DMS153 treated with DMSO at 0.1 percent for 48 hours (cell line): Measurements from ENCODE around the gene PLPP3.

Experiments used
- DNase-seq: peaks from one replicate; lab custom pipeline; 2025; ENCODE audit not compliant: unreplicated experiment; lab: John Stamatoyannopoulos, UW

Gene PLPP3

DNA sequence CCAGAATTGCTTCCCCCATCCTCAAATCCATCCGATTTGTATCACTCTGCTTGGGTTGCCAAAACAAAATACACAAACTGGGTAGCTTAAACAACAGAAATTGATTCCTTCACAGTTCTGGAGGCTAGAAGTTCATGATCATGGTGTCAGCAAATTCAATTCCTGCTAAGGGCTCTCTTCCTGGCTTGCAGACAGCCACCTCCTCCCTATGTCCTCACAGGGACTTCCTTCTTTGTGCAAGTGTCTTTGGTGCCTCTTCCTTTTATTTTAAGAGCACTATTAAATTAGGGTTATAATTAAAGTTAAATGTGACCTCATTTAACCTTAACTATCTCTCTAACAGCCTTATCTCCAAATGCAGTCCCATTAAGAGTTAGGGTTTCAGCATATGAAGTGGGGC lies 112.8 kb downstream of the PLPP3 start:
- DNase-seq, result no peak

DNA sequence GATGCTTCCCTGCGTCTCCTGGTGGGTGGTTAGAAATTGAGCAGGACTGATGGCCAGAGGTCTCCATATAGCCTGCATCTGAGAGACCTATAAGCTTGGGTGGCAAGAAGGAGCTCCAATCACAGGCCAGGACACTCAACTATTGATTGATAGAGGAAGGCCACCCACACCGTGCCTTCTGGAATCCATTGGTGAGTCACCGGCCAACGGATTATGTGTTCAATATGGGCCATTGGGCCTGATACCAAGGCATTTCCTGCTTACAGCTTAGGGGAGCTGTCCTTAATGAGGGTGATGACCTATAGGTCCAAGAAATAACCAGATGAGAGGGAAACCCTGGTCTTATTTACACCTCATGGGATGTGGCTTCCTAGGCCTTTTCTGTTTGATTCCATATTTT lies 115.1 kb downstream of the PLPP3 start:
- no peak for DNase-seq

DNA sequence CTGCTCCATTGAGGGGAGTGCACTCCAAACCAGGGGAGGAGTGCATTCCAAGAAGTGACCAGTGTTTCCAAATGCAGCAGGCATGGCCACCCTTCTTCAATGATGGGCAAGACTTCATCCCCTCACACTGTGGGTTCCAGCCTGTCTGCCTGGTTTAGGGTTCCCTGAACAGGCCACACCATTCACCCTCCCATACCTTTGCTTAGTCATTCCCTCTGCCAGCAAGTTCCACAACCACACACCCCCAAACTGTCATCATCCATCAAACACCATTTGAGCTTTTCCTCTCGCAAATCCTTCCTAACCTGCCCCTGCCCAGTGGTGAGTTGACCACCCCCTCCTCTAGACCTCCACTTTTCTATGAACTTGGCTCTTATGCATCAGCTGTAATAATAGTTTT lies 116.0 kb downstream of the PLPP3 start:
- DNase-seq, result no peak

DNA sequence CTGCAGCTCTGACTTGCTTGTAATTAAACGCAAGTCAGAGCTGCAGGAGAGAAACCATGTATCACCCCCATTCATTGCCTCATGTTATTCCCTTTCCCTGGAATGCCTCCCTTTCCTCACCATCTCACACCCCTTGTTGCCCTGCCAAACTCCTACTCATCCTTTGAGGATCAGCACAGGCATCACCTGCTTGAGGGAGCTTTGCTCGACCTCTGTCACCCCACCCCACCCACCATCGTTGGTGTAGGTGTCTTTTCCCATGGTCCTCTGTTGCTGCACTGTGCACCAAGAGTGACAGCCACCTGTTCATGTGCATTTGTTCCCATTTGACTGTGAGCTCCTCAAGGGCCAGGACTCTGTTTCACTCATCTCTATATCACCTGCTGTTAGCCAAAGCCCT lies 117.2 kb downstream of the PLPP3 start:
- no peak for DNase-seq

DNA sequence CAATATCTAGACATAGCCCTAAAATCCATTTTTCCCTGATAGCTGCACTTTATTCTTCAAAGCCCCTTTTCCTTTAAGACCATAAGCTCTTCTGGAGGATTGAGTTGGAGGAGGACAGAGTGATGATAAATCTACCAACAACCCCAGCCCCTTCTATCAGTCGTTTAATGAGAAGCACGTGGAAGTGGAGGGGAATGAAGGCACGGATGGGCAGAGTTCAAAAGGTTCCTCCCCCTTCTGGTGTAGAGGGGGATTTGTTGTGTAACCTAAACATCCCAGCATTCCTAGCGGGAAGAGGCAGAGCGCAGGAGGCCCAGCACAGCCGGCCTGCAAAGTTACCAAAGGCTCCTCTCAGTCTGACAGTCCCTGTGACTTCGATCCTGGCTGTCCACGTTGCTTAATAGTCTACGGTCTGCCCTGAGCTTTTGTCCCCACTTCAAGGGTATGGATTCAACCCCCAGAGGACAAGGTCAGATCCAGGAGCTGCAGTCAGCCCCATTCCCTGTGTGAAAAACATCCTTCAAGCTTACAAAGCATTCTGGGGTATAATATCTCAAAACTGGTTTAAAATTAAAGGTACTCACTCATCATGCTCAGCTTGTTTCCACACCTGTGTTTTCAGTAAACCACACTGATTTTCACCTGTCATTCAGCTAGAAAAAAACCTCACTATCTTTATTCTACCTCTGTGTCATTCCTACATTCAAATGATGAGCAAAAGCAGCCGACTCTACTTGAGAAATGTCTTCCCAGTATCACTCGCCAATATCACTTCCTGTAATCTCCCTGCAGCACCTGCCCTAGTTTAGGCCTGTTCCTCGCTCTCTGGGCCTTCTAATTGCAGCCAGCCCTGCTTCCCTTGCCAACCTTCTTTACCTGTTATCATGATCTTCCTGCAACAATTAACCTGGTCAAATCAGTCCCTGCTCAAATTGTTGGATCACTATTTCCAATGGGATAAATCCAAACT lies 117.9 kb downstream of the PLPP3 start:
- no peak for DNase-seq

DNA sequence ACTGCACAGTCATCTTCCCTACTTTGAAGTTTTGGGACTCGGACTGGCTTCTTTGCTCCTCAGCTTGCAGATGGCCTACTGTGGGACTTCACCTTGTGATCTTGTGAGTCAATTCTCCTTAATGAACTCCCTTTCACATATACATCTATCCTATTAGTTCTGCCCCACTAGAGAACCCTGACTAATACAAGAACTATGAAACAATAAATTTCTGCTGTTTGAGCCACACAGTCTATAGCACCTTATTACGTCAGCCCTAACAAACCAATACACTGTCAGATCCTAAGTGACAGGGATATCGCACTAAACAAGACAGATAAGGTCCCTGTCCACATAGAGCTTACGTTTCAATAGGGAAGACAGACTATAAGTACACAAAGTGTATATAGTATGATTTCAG lies 120.1 kb downstream of the PLPP3 start:
- DNase-seq, result no peak

DNA sequence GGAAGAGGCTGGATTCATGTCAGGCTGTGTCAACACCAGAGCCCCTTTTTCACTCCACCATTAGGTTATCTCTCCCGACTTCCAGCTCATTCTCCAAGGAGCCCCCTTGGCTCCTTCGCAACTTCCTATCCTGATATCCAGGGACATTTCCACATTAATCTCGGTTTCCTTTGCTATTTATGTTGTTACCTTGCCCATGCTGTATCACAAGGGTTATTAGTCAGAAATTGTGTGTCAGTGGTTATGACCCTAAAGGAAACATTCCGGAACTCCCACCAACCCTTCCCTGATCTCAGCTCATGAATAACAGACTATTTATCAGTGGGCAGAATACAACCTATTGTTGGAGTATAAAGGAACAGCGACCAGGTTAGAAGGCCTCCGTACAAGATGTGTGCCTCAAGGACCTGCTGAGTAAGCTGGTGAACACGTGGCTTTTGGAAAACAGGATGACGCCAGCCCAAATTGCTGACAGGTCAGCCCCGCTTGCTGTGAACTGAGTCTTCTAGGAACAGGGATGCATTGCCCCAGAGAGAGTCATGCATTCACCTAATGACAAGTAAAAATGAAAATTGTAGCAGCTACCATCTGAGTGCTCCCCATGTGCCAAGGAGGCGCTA lies 121.5 kb downstream of the PLPP3 start:
- DNase-seq, result no peak

- no peak for DNase-seq
These were observed 122.8 kb downstream of the PLPP3 start for GRCh38 chr1:56456435-56457101.

DNA sequence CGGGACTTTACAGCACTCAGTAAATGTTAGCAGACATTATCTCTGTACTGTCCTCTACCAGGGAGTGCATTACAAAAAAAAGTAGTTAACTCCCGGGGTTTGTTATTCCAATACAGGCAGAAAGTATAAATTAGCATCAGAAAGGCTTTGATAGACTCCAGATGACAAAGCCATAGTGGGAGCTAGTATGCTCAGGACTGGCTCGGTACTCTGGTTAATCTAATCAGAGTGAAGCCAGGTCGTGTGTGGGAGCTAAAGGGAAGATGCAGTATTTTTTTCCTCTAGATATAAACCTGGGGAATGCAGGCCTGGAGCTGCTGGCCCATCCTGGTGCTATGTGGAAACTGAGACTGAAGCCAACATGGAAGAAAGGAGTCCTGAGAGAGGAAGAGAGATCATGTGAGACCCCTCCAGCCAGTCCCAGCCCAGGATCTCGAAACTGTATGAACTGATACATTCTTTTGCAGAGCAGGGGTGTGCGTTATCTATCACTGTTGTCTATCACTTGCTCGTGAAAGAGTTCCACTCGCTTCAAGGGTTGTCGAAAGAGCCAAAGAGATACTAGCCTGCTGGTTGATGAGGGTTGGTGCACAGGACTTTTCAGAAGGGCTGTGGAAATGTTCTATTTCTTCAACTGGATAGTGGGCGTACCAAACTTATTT lies 125.8 kb downstream of the PLPP3 start:
- DNase-seq, result no peak

GRCh38 chr1:56453016-56453415 lies 126.3 kb downstream of the PLPP3 start:
- no peak for DNase-seq

- no peak for DNase-seq
These were observed 127.0 kb downstream of the PLPP3 start for GRCh38 chr1:56452027-56453011.

DNA sequence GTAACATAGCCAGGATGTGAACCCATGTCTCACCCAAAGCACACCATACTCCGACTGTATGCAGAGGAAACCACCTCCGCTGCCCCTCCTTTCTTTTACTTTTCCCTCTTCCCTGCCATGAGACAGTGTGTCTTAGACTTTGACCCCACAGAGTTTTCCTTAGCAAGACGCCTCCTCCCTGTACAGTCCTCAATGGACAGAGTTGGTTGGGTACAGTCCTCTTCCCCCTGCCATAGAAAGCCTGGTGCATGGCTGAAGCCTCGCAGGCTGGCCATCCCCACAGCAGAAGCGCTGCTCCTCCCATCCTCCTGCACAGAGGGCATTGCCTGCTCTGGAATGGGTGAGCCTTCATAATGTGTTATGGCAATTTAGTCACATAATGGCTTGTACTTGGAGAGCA lies 127.9 kb downstream of the PLPP3 start:
- no peak for DNase-seq

DNA sequence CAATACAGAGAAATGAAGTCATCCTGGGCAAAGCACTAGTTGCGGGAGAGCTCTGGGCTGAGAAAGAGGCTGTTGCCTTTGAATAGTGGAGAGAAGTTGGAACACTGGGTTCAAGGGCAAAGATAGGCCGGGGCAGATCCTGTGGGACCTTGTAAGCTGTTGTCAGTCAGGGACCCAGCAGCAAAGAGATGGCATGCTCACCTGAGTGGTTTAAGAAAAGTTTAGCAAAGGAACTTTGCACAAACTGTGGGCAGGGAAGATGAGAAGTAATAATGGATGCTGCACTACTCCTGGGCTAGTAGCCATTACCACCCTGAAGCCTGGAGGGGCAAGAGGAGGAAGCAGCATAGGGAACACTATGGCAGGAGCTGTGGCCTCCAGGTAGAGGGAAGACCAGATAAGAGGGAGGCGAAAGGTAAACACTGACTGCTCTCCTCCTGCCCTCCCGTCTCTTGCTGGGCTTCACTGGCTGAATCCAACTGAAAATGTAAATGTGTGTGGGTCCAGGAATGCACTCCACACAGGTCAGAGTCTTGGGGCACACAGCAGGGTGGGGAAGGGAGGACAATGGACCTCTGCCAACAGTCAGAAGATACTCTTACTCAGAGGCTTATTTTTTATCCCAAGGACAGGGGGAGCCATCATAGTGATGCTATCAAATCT lies 129.2 kb downstream of the PLPP3 start:
- DNase-seq, result no peak

DNA sequence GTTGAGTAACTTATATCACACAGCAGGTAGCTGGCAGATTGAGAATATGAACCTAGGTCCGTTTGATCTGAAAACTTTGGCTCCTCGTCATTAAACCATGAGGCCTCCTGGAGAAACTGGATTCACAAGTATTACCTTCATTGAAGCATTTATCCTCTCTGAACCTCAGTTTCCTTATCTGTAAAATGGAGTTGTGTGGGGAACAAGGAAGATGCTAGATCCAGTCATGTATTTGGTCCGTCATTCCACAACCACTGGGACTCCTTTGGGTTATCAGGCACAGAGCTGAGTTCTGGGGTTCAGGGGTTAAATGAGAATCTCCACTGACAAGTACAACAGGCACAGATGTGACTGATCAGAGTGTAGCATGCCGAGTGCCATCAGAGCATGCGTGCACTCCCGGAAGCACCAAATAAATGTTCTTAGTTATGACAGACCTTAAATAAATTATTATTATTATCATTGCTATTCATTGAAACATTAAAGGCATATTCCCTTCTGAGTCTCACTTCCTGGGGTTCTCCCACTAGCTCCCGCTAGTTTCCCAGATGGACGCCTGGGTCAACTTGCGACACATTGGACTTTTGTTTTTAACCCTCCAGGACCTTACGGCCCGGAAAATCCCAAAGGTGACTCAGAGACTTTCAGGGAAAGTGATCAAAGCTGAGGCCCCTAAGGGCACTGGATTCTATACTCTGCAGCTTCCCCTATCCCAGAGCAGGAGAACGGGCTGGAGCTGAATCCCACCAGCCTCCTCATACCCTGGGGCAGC lies 130.6 kb downstream of the PLPP3 start:
- DNase-seq, result no peak

DNA sequence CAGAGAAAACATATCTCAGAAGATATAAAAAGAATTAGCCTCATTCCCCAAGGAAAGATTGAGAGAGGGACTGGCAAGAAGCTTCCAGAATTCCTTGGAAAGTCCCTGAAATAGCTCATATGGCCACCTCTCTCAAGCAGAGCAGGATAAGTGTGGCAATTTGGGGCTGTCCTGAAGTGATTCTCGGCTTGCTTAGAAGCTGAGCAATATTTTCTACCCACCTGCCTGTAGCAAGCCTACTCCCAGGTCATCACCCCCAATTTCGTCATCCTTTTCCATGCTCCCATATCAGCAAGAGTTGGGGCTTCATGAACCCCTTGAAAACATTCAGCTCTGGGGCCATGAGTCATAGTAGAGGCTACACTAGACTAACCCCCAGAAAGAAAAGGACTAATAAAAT lies 131.5 kb downstream of the PLPP3 start:
- DNase-seq, result no peak

DNA sequence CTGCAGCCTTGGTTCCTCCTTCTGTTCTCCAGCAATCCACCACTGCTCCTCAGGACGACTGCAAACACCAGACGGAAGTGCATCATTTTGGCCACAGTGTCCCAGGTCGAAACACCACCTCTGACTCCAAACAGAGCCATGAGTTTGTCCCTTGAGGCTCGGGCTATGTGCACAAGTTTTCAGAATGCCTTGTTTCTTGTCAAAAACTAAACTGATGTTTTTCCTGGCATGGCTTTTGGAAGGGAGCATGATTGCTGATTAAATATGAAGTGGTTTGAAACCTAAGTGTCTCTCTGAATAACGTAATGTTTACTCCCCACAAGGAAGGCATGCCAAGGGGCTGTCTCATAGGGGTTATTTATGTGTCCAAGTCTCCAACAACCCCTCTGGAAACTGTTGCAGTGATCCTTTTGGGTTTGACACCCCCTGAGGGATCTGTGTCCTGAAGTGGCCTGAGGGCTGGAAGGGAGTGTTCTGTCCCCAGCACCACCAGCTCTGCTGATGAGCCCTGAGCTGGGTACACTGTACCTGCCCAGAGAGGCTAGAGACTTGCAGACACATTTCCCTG lies 132.7 kb downstream of the PLPP3 start:
- no peak for DNase-seq

GRCh38 chr1:56444960-56445646 lies 134.3 kb downstream of the PLPP3 start:
- DNase-seq, result no peak
